ENCODE data around the gene TMEM245. TPM values are rescaled to one million over a fixed set of nuclear protein-coding genes. Genes with fewer than 3 reads are reported as not detected.

Gene TMEM245
- total and polyA plus RNA-seq, 2 donors (not counting 1 experiment from before 2014, with no cell fraction given), result 48.2 to 48.8 TPM

GRCh38 chr9:109026306-109026705 is 93.4 kb downstream of the TMEM245 start:
- Histone ChIP-seq H3K36me3 (ENCODE audit: control insufficient read depth, insufficient read depth, low read length) (no peaks in the 10 kb centered on the region), H2AFZ (ENCODE audit: low read length) (no peak overlapping the region), H3K27me3 (ENCODE audit: control insufficient read depth, insufficient read depth, low read length) (no peaks in the 10 kb centered on the region), H3K9ac (ENCODE audit: insufficient read depth, low read length) (no peak overlapping the region), H3K9me3 (ENCODE audit: control insufficient read depth, insufficient read depth, low read depth, low read length) (no peaks in the 10 kb centered on the region), H3K4me3 (replicated peaks in 1 of 4; ENCODE audit: control extremely low read depth in 1 of 4, insufficient read depth in 1 of 4, low read depth in 3 of 4, low read length in 4 of 4) (no peak overlapping the region), H3K4me1 (ENCODE audit: control insufficient read depth, extremely low read depth, insufficient read depth, low read length) (no peaks in the 10 kb centered on the region), H3K79me2 (ENCODE audit: control insufficient read depth, insufficient read depth, low read length) (no peaks in the 10 kb centered on the region), H4K20me1 (ENCODE audit: control insufficient read depth, extremely low read depth, insufficient read depth, low read length) (no peaks in the 10 kb centered on the region), H3K4me2 (ENCODE audit: extremely low read depth, insufficient read depth, low read length) (no peak overlapping the region), H3K27ac (ENCODE audit: insufficient read depth, low read length) (no peak overlapping the region)
- TF ChIP-seq CTCF (conservative IDR thresholded peaks at IDR 0.05 in 1 of 2, IDR thresholded peaks at IDR 0.05 in 1 of 2; ENCODE audit: low read depth in 1 of 2, low read length in 2 of 2), result no peak
- no peak for TF ChIP-seq EZH2 (IDR thresholded peaks at IDR 0.05; ENCODE audit: low read length, missing control alignments)
- no peak for DNase-seq (ENCODE audit: low read depth in 2 of 2)

DNA sequence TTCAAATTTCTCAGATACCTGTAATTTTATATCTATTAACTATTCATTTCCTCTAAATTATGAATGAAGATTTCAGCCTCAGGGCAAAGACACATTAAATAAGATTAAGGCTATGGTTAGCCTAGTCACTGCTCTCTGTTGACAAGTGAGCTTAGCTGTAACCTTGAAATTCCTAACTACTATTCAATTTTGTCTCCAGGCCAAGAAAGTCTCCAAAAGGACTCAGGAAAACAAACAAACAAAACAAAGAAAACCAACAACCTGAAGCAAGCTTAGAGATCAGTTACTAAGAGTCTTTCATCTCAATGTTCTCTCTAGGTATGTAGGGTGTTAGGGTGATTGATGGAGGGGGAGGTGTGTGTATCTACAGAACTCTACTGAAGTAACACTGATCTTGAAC is 96.9 kb downstream of the TMEM245 start:
- Histone ChIP-seq H3K36me3 (ENCODE audit: control insufficient read depth, insufficient read depth, low read length) (no peaks in the 10 kb centered on the region), H3K4me2 (ENCODE audit: extremely low read depth, insufficient read depth, low read length) (no peak overlapping the region), H4K20me1 (ENCODE audit: control insufficient read depth, extremely low read depth, insufficient read depth, low read length) (no peaks in the 10 kb centered on the region), H3K4me1 (ENCODE audit: control insufficient read depth, extremely low read depth, insufficient read depth, low read length) (no peaks in the 10 kb centered on the region), H3K4me3 (replicated peaks in 1 of 4; ENCODE audit: control extremely low read depth in 1 of 4, insufficient read depth in 1 of 4, low read depth in 3 of 4, low read length in 4 of 4) (no peak overlapping the region), H3K79me2 (ENCODE audit: control insufficient read depth, insufficient read depth, low read length) (no peaks in the 10 kb centered on the region), H3K9me3 (ENCODE audit: control insufficient read depth, insufficient read depth, low read depth, low read length) (no peaks in the 10 kb centered on the region), H3K27ac (ENCODE audit: insufficient read depth, low read length) (no peak overlapping the region), H3K9ac (ENCODE audit: insufficient read depth, low read length) (no peak overlapping the region), H3K27me3 (ENCODE audit: control insufficient read depth, insufficient read depth, low read length) (no peaks in the 10 kb centered on the region), H2AFZ (ENCODE audit: low read length) (no peak overlapping the region)
- DNase-seq (ENCODE audit: low read depth in 2 of 2), result no peak
- TF ChIP-seq EZH2 (IDR thresholded peaks at IDR 0.05; ENCODE audit: low read length, missing control alignments), result no peak
- no peak for TF ChIP-seq CTCF (conservative IDR thresholded peaks at IDR 0.05 in 1 of 2, IDR thresholded peaks at IDR 0.05 in 1 of 2; ENCODE audit: low read depth in 1 of 2, low read length in 2 of 2)

DNA sequence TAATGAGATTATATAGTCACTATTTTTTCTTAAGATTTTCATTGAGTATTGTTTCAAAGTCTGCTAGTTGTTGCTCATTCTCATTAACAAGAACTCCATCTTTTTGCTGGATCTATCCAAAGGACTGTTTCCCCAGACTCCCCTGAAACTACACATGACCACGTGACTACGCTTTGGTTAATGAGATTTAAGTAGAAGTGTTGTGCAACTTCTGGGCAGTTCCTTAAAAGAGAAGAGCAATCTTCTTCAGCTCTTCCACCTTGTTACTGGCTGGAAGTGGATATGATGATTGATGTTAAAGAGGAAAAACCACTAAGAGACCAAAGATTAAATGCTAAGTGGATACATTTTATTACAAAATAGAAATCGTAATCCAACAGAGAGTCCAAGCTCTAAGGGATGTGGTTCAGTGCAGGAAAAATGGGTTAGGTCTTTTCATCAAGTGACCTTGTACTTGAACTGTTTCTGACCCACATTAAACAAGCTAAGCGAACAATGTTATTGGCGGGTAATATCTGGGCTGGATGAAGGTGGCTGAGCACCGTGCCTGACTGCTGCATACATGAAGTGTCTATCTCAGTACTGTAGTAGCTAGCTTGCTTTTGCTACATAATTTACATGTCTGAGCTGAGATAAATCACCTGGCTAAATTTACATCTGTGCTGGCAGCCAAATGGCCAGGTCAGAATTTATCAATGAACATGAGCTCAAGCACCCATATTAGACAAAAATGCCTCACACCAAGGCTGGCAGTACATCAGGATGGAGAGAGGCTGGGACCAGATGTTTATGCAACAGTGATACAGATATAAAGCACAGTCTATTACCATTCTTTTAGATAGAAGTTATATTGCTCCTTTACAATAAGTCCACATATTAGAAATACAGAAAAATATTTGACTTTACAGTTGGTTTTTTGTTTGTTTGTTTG is 98.9 kb downstream of the TMEM245 start:
- Histone ChIP-seq H3K36me3 (ENCODE audit: control insufficient read depth, insufficient read depth, low read length) (no peaks in the 10 kb centered on the region), H3K4me1 (ENCODE audit: control insufficient read depth, extremely low read depth, insufficient read depth, low read length) (no peaks in the 10 kb centered on the region), H3K9ac (ENCODE audit: insufficient read depth, low read length) (no peak overlapping the region), H2AFZ (ENCODE audit: low read length) (no peak overlapping the region), H3K27ac (ENCODE audit: insufficient read depth, low read length) (no peak overlapping the region), H3K4me3 (replicated peaks in 1 of 4; ENCODE audit: control extremely low read depth in 1 of 4, insufficient read depth in 1 of 4, low read depth in 3 of 4, low read length in 4 of 4) (no peak overlapping the region), H3K27me3 (ENCODE audit: control insufficient read depth, insufficient read depth, low read length) (no peaks in the 10 kb centered on the region), H3K9me3 (ENCODE audit: control insufficient read depth, insufficient read depth, low read depth, low read length) (no peaks in the 10 kb centered on the region), H3K4me2 (ENCODE audit: extremely low read depth, insufficient read depth, low read length) (no peak overlapping the region), H4K20me1 (ENCODE audit: control insufficient read depth, extremely low read depth, insufficient read depth, low read length) (no peaks in the 10 kb centered on the region), H3K79me2 (ENCODE audit: control insufficient read depth, insufficient read depth, low read length) (no peaks in the 10 kb centered on the region)
- no peak for DNase-seq (ENCODE audit: low read depth in 2 of 2)
- no peak for TF ChIP-seq EZH2 (IDR thresholded peaks at IDR 0.05; ENCODE audit: low read length, missing control alignments)
- no peak for TF ChIP-seq CTCF (conservative IDR thresholded peaks at IDR 0.05 in 1 of 2, IDR thresholded peaks at IDR 0.05 in 1 of 2; ENCODE audit: low read depth in 1 of 2, low read length in 2 of 2)
